ENCODE data around the gene SMDT1. TPM values are rescaled to one million over a fixed set of nuclear protein-coding genes. Genes with fewer than 3 reads are reported as not detected.
"Not testable (repeated sequence)": the region's sequence is repeated elsewhere in the genome, so short reads cannot be mapped to it uniquely, and the experiment has no call there.

SMDT1 gene
- polyA plus RNA-seq, 3 donors, result 41.8 to 182 (median 180) TPM

- H3K27me3 ChIP-seq (ENCODE audit: control insufficient read depth in 2 of 2, insufficient read depth in 2 of 2, low read length in 2 of 2), result no peaks in the 10 kb centered on the region
- Mint-ChIP-seq H3K27ac (no peak overlapping the region), H3K9me3 (peaks cover 36 to 75% (median 66%) of the 10 kb centered on the region in 7 donors), H3K4me3 (no peak overlapping the region), H3K4me1 (no peaks in the 10 kb centered on the region), H3K27me3 (ENCODE audit: low read depth in 3 of 3) (peaks cover 0 to 4% (median 0%) of the 10 kb centered on the region in 3 donors), H3K36me3 (peaks cover 12 to 36% of the 10 kb centered on the region in 2 donors)
- H3K9me3 ChIP-seq (replicated peaks in 1 of 2; ENCODE audit: control insufficient read depth in 1 of 2, insufficient read depth in 1 of 2, low read length in 2 of 2), result peaks cover 59% of the 10 kb centered on the region in 2 donors
- WGBS (ENCODE audit: insufficient coverage), result no CpG with 5 or more reads among the region's 3 CpGs
- no peak overlapping the region for H3K9ac ChIP-seq (ENCODE audit: insufficient read depth, low read length, poor library complexity, severe bottlenecking)
- H3K79me2 ChIP-seq (ENCODE audit: insufficient read depth, low read length), result no peaks in the 10 kb centered on the region
- H2AFZ ChIP-seq (ENCODE audit: insufficient read depth, low read depth, low read length, poor library complexity, severe bottlenecking), result no peak overlapping the region
- no peak overlapping the region for H3K27ac ChIP-seq (ENCODE audit: low read depth in 1 of 2, low read length in 2 of 2)
- TF ChIP-seq CTCF (IDR thresholded peaks at IDR 0.05), result no peak
- no peaks in the 10 kb centered on the region for H4K20me1 ChIP-seq (ENCODE audit: insufficient read depth, low read length)
- no peak for DNase-seq
- H3K4me1 ChIP-seq (ENCODE audit: control insufficient read depth in 1 of 2, insufficient read depth in 2 of 2, low read length in 2 of 2), result no peaks in the 10 kb centered on the region
- intact Hi-C loops (cut with micrococcal nuclease), result no loop called here
- H3K4me2 ChIP-seq (replicated peaks; ENCODE audit: extremely low read depth, low read length, poor library complexity, severe bottlenecking), result no peak overlapping the region
- no peak overlapping the region for H3K4me3 ChIP-seq (replicated peaks in 1 of 3; ENCODE audit: low read depth in 2 of 3, low read length in 3 of 3)
- H3K36me3 ChIP-seq (replicated peaks in 1 of 2; ENCODE audit: control insufficient read depth in 1 of 2, insufficient read depth in 2 of 2, low read length in 2 of 2), result no peaks in the 10 kb centered on the region
Observed at GRCh38 chr22:42101199-42101598, 21.7 kb downstream of the SMDT1 start.

GRCh38 chr22:42104332-42104860, 24.9 kb downstream of the SMDT1 start:
- intact Hi-C loops (cut with micrococcal nuclease), result not testable (repeated sequence)
- 95% methylated on average over 3 of the region's 6 CpGs for WGBS (ENCODE audit: insufficient coverage)

More at GRCh38 chr22:42104332-42104860, 24.9 kb downstream of the SMDT1 start:
- not testable (repeated sequence) for H2AFZ ChIP-seq (ENCODE audit: insufficient read depth, low read depth, low read length, poor library complexity, severe bottlenecking); H3K4me1 Mint-ChIP-seq; H3K4me2 ChIP-seq (replicated peaks; ENCODE audit: extremely low read depth, low read length, poor library complexity, severe bottlenecking); H3K9ac ChIP-seq (ENCODE audit: insufficient read depth, low read length, poor library complexity, severe bottlenecking); H3K27ac Mint-ChIP-seq; H3K4me3 ChIP-seq (replicated peaks in 1 of 3; ENCODE audit: low read depth in 2 of 3, low read length in 3 of 3); H4K20me1 ChIP-seq (ENCODE audit: insufficient read depth, low read length); H3K27me3 Mint-ChIP-seq (ENCODE audit: low read depth in 3 of 3); H3K36me3 ChIP-seq (replicated peaks in 1 of 2; ENCODE audit: control insufficient read depth in 1 of 2, insufficient read depth in 2 of 2, low read length in 2 of 2); H3K79me2 ChIP-seq (ENCODE audit: insufficient read depth, low read length); H3K27me3 ChIP-seq (ENCODE audit: control insufficient read depth in 2 of 2, insufficient read depth in 2 of 2, low read length in 2 of 2); H3K27ac ChIP-seq (ENCODE audit: low read depth in 1 of 2, low read length in 2 of 2); H3K4me1 ChIP-seq (ENCODE audit: control insufficient read depth in 1 of 2, insufficient read depth in 2 of 2, low read length in 2 of 2); DNase-seq; H3K4me3 Mint-ChIP-seq
- peaks cover 32 to 62% (median 57%) of the 10 kb centered on the region in 7 donors for H3K9me3 Mint-ChIP-seq
- H3K9me3 ChIP-seq (replicated peaks in 1 of 2; ENCODE audit: control insufficient read depth in 1 of 2, insufficient read depth in 1 of 2, low read length in 2 of 2), result peaks cover 53 to 57% of the 10 kb centered on the region in 2 donors
- peaks cover 21 to 27% of the 10 kb centered on the region in 2 donors for H3K36me3 Mint-ChIP-seq
